OCI-LY1 (cell line): ENCODE results near the gene KLHL35.
A peak's percentile ranks its signal among the peaks of the same experiment; 100 is the strongest.

Source experiments
- H2AFZ ChIP-seq: fragments of 200-600 bp; sonication (generic), shearing (Covaris generic); 2 replicates; pipeline ENCODE4 v1.6.0; 2014; ENCODE audit warnings: antibody characterized with exemption, mild to moderate bottlenecking, low read length
- H3F3A ChIP-seq: fragments of 200-600 bp; sonication (generic), shearing (Covaris generic); 2 replicates; pipeline ENCODE4 v1.6.0; 2014; ENCODE audit warnings: mild to moderate bottlenecking, antibody characterized with exemption, low read length, moderate library complexity; ENCODE audit not compliant: insufficient read depth
- H3K27ac ChIP-seq: fragments of 200-600 bp; sonication (generic); 2 replicates; pipeline ENCODE4 v1.5.1; 2014; ENCODE audit warnings: low read length, mixed run types, mild to moderate bottlenecking, low read depth; ENCODE audit not compliant: poor library complexity, severe bottlenecking
- H3K27me3 ChIP-seq: fragments of 200-600 bp; sonication (generic); 2 replicates; pipeline ENCODE4 v1.6.0; 2014; ENCODE audit warnings: antibody characterized with exemption, mild to moderate bottlenecking, low read length, moderate library complexity; ENCODE audit not compliant: insufficient read depth
- H3K36me3 ChIP-seq: fragments of 200-600 bp; sonication (generic); 2 replicates; pipeline ENCODE4 v1.6.1; 2014; ENCODE audit warnings: mild to moderate bottlenecking, antibody characterized with exemption, low read length, moderate library complexity, mixed read lengths; ENCODE audit not compliant: insufficient read depth
- H3K4me1 ChIP-seq: fragments of 200-600 bp; sonication (generic); 2 replicates; pipeline ENCODE4 v1.5.1; 2014; ENCODE audit warnings: mild to moderate bottlenecking, low read length, moderate library complexity; ENCODE audit not compliant: insufficient read depth, severe bottlenecking
- H3K4me2 ChIP-seq: fragments of 200-600 bp; sonication (generic), shearing (Covaris generic); 2 replicates; pipeline ENCODE4 v1.6.1; 2014; ENCODE audit warnings: low read length
- H3K4me3 ChIP-seq: fragments of 200-600 bp; sonication (generic); 2 replicates; pipeline ENCODE4 v1.5.1; 2014; ENCODE audit warnings: low read length, low read depth, mild to moderate bottlenecking, mixed read lengths; ENCODE audit not compliant: poor library complexity, severe bottlenecking
- H3K79me2 ChIP-seq: fragments of 200-600 bp; shearing (Covaris generic); 2 replicates; pipeline ENCODE4 v1.6.1; 2016; ENCODE audit warnings: mixed run types, low read length, mixed read lengths; ENCODE audit not compliant: insufficient read depth
- H3K9ac ChIP-seq: fragments of 200-600 bp; sonication (generic), shearing (Covaris generic); 2 replicates; pipeline ENCODE4 v1.6.1; 2014; ENCODE audit warnings: mild to moderate bottlenecking, low read length, mixed read lengths
- H3K9me2 ChIP-seq: fragments of 200-600 bp; sonication (generic), shearing (Covaris generic); 2 replicates; pipeline ENCODE4 v1.6.1; 2014; ENCODE audit warnings: low read depth, mild to moderate bottlenecking, low read length, mixed read lengths
- H3K9me3 ChIP-seq: fragments of 200-600 bp; shearing (Covaris generic); 2 replicates; pipeline ENCODE4 v1.6.1; 2014; ENCODE audit warnings: low read length, mixed read lengths
- H4K20me1 ChIP-seq: fragments of 200-600 bp; sonication (generic), shearing (Covaris generic); 2 replicates; pipeline ENCODE4 v1.6.0; 2016; ENCODE audit warnings: mild to moderate bottlenecking, low read length; ENCODE audit not compliant: insufficient read depth
- EZH2 ChIP-seq: fragments of 200-600 bp; sonication (generic), shearing (Covaris generic); IDR thresholded peaks from 2 replicates; pipeline ENCODE4 v1.8.0; 2017; ENCODE audit warnings: borderline replicate concordance, mixed run types, mild to moderate bottlenecking, antibody characterized with exemption, low read length, moderate library complexity, mixed read lengths
- TF ChIP-seq, protein P1 (sequence below): fragments of 200-600 bp; sonication (generic), shearing (Covaris generic); IDR thresholded peaks from 2 replicates; pipeline ENCODE4 v1.5.1; 2017; ENCODE audit warnings: mild to moderate bottlenecking, antibody characterized with exemption, low read length, moderate library complexity, mixed read lengths

The KLHL35 gene

DNA sequence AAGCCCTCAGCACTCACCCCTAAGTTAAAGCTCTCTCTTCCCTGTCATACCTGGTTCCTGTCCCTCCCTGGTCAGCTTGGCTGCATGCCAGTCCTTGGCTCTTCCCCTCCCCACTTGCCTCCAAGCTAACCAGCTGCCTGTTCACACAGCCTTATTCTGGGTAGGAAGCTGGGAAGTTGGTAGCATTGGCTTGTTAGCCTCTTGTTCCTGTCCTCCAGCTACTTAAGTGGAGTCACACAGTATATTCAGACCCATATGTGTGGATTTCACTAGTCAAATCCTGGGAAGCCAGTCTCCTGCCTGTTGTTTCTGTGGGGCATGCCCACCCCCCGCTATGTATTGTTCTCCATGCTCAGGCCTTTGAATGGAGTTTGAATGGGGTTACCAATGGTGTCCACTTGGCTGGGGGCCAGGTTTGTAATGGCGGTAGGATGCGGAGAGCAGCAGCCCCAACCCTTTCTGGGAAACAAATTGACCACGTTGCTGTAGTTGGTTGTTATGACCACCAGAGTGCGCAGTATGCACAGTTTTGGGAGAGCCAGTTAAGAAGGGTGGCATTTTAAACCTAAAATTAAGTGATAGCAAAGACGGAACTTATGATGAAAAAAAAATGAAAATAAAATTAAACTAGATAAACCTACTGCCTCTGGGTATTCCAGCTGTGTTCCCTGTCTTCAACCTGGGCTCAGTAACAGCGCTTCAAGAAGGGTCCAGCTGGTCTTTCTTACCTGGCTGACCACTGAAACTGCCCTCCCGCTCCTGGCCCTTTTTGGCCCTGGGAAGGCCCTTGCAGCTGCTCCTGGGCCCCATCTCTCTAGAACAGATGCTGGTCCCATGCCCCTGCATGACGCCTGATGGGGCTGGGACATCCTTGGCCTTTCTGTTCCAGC, 44.4 kb downstream of the KLHL35 start:
- Histone ChIP-seq H4K20me1 (no peaks in the 10 kb centered on the region), H3K4me2 (no peak overlapping the region), H3K27ac (no peak overlapping the region), H3K4me3 (no peak overlapping the region), H3K9me2 (no peaks in the 10 kb centered on the region), H3K27me3 (no peaks in the 10 kb centered on the region), H3K79me2 (no peaks in the 10 kb centered on the region), H3F3A (no peaks in the 10 kb centered on the region), H3K36me3 (no peaks in the 10 kb centered on the region), H3K9me3 (no peaks in the 10 kb centered on the region), H3K9ac (no peak overlapping the region), H2AFZ (no peak overlapping the region), H3K4me1 (no peaks in the 10 kb centered on the region)
- TF ChIP-seq EZH2, result no peak
- TF ChIP-seq, protein P1, sequence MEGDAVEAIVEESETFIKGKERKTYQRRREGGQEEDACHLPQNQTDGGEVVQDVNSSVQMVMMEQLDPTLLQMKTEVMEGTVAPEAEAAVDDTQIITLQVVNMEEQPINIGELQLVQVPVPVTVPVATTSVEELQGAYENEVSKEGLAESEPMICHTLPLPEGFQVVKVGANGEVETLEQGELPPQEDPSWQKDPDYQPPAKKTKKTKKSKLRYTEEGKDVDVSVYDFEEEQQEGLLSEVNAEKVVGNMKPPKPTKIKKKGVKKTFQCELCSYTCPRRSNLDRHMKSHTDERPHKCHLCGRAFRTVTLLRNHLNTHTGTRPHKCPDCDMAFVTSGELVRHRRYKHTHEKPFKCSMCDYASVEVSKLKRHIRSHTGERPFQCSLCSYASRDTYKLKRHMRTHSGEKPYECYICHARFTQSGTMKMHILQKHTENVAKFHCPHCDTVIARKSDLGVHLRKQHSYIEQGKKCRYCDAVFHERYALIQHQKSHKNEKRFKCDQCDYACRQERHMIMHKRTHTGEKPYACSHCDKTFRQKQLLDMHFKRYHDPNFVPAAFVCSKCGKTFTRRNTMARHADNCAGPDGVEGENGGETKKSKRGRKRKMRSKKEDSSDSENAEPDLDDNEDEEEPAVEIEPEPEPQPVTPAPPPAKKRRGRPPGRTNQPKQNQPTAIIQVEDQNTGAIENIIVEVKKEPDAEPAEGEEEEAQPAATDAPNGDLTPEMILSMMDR, result peak; percentile 85

DNA sequence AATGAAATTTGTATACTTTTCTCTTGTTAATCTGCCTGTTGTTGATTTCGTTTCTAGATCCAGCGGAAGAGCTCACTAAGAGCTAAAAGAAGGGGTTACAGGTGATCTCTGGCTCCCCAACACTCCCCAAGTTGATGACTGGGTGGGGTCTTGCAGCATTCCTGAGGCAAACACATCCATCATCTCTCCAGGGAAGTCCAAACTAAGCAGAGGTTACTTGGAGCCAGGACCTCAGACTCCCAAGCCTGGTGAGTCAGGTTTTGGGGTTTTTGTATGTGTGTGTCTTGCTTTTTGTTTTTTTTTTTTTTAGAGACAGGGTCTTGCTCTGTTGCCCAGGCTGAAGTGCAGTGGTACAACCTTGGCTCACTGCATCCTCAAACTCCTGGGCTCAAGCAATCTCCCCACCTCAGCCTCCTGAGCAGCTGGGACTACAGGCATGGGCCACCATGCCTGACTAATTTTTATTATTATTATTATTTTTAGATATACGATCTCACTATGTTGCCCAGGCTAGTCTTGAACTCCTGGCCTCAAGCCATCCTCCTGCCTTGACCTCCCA, 45.2 kb downstream of the KLHL35 start:
- TF ChIP-seq, protein P1, result no peak
- no peak for TF ChIP-seq EZH2
- H3K4me1 ChIP-seq, result no peaks in the 10 kb centered on the region
- no peaks in the 10 kb centered on the region for H3F3A ChIP-seq
- no peak overlapping the region for H3K9ac ChIP-seq
- no peaks in the 10 kb centered on the region for H3K27me3 ChIP-seq
- H3K79me2 ChIP-seq, result no peaks in the 10 kb centered on the region
- H3K9me2 ChIP-seq, result no peaks in the 10 kb centered on the region
- H3K4me3 ChIP-seq, result no peak overlapping the region
- no peak overlapping the region for H3K4me2 ChIP-seq
- H4K20me1 ChIP-seq, result no peaks in the 10 kb centered on the region
- H3K36me3 ChIP-seq, result no peaks in the 10 kb centered on the region
- H3K9me3 ChIP-seq, result no peaks in the 10 kb centered on the region
- no peak overlapping the region for H3K27ac ChIP-seq
- no peak overlapping the region for H2AFZ ChIP-seq

DNA sequence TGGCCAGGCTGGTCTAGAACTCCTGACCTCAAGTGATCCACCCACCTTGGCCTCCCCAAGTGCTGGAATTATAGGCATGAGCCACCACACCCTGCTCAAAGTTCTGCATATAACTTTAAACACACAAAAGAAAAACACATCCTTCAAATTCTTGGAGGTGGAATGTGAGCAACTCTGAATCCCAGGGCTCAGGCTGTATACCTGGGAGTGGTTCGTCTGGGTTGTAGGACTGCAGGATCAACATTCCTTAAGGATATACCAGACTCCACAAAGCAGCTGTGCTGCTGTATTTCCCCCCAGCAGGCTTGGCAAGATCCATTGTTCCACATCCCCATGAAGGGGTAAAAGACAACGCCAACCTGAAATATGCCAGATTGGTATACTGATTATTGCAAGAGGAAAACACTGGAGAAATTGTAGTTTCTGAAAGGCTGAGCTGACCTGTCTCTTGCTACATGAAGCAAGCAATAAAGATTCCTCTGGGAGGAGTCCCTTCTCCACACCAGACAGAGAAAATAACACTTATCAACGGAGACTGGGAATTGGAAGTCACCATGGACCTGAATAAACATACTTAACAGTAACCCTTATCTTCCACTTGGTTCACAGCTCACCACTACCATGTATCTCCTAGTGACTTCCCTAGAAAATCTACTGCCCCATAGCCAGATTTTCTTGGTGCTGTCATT, 45.9 kb downstream of the KLHL35 start:
- no peaks in the 10 kb centered on the region for H3F3A ChIP-seq
- H3K9me2 ChIP-seq, result no peaks in the 10 kb centered on the region
- no peak overlapping the region for H3K9ac ChIP-seq
- H3K27ac ChIP-seq, result no peak overlapping the region
- no peaks in the 10 kb centered on the region for H3K27me3 ChIP-seq
- no peaks in the 10 kb centered on the region for H3K4me1 ChIP-seq
- H4K20me1 ChIP-seq, result no peaks in the 10 kb centered on the region
- no peaks in the 10 kb centered on the region for H3K79me2 ChIP-seq
- no peak for TF ChIP-seq EZH2
- TF ChIP-seq, protein P1, result no peak
- no peak overlapping the region for H3K4me3 ChIP-seq
- no peaks in the 10 kb centered on the region for H3K9me3 ChIP-seq
- H2AFZ ChIP-seq, result no peak overlapping the region
- H3K36me3 ChIP-seq, result no peaks in the 10 kb centered on the region
- H3K4me2 ChIP-seq, result no peak overlapping the region
